Endothelial cell (in vitro differentiated cells): ENCODE data around the gene BACE2. TPM values are rescaled to one million over a fixed set of nuclear protein-coding genes. Genes with fewer than 3 reads are reported as not detected.
A peak's percentile ranks its signal among the peaks of the same experiment; 100 is the strongest.

ENCODE experiments used
- DNase-seq: peaks from one replicate; pipeline ENCODE4 v3.0.0; 2021; ENCODE audit warnings: low spot score
- H3K27ac Mint-ChIP-seq: one replicate; pipeline ENCODE4 v1.8.0; 2021; ENCODE audit warnings: mixed read lengths, inconsistent platforms; ENCODE audit not compliant: unreplicated experiment
- H3K27me3 Mint-ChIP-seq: one replicate; pipeline ENCODE4 v1.8.0; 2021; ENCODE audit warnings: mild to moderate bottlenecking, moderate library complexity, mixed read lengths, inconsistent platforms; ENCODE audit not compliant: unreplicated experiment
- H3K36me3 Mint-ChIP-seq: one replicate; pipeline ENCODE4 v1.8.0; 2021; ENCODE audit warnings: mild to moderate bottlenecking, low read depth, mixed read lengths, inconsistent platforms; ENCODE audit not compliant: unreplicated experiment
- H3K4me1 Mint-ChIP-seq: one replicate; pipeline ENCODE4 v1.8.0; 2021; ENCODE audit warnings: mild to moderate bottlenecking, mixed read lengths, inconsistent platforms; ENCODE audit not compliant: unreplicated experiment
- H3K4me3 Mint-ChIP-seq: one replicate; pipeline ENCODE4 v1.8.0; 2021; ENCODE audit warnings: mild to moderate bottlenecking, mixed read lengths, inconsistent platforms; ENCODE audit not compliant: unreplicated experiment
- H3K9me3 Mint-ChIP-seq: one replicate; pipeline ENCODE4 v1.8.0; 2021; ENCODE audit warnings: mixed read lengths, inconsistent platforms; ENCODE audit not compliant: unreplicated experiment
- microRNA-seq: library from miRNA; unstranded; fragments of <30 nt; microRNA quantifications from one replicate; pipeline ENCODE4, GENCODE V29; 2020; ENCODE audit not compliant: unreplicated experiment
- total RNA-seq: library from RNA; stranded (reverse); fragmentation: NEBNext Ultra II Directional; extraction: Animal tissue kit (Norgen Biotek cat#: 25700); gene quantifications from one replicate; pipeline ENCODE4 v1.2.1, GENCODE V29; 2021; ENCODE audit not compliant: unreplicated experiment
- TF ChIP-seq, protein P1 (sequence below): fragments of 200-600 bp; sonication (generic); IDR thresholded peaks from one replicate; pipeline ENCODE4 v1.5.0; 2021; ENCODE audit warnings: antibody characterized with exemption; ENCODE audit not compliant: unreplicated experiment

Gene BACE2
- total RNA-seq, 1 donor from 2014 or later: 151 TPM

DNA sequence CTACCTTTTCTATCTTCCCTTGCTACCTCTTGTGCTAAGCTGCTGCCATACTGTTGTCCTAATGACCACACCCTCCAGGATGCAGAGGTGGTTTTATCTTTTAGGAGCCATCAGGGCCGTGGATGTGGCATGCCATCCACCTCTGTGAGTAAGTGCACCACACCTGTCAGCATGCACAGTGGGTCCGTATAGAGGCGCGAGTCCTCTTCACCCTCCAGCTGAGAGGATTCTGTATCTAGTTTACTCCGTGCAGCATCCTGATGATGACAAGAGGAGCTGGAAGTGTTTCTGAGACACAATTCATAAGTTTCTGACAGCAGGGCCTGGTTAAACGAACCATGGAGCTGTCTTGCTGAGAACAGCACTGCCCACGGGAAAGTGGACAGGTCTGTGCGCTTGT, 159.8 kb downstream of the BACE2 start:
- Mint-ChIP-seq H3K4me1 (no peaks in the 10 kb centered on the region), H3K4me3 (no peak overlapping the region), H3K27me3 (peaks cover 1% of the 10 kb centered on the region), H3K9me3 (no peaks in the 10 kb centered on the region), H3K27ac (no peak overlapping the region), H3K36me3 (no peaks in the 10 kb centered on the region)
- TF ChIP-seq, protein P1, sequence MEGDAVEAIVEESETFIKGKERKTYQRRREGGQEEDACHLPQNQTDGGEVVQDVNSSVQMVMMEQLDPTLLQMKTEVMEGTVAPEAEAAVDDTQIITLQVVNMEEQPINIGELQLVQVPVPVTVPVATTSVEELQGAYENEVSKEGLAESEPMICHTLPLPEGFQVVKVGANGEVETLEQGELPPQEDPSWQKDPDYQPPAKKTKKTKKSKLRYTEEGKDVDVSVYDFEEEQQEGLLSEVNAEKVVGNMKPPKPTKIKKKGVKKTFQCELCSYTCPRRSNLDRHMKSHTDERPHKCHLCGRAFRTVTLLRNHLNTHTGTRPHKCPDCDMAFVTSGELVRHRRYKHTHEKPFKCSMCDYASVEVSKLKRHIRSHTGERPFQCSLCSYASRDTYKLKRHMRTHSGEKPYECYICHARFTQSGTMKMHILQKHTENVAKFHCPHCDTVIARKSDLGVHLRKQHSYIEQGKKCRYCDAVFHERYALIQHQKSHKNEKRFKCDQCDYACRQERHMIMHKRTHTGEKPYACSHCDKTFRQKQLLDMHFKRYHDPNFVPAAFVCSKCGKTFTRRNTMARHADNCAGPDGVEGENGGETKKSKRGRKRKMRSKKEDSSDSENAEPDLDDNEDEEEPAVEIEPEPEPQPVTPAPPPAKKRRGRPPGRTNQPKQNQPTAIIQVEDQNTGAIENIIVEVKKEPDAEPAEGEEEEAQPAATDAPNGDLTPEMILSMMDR: no peak
- no peak for DNase-seq

DNA sequence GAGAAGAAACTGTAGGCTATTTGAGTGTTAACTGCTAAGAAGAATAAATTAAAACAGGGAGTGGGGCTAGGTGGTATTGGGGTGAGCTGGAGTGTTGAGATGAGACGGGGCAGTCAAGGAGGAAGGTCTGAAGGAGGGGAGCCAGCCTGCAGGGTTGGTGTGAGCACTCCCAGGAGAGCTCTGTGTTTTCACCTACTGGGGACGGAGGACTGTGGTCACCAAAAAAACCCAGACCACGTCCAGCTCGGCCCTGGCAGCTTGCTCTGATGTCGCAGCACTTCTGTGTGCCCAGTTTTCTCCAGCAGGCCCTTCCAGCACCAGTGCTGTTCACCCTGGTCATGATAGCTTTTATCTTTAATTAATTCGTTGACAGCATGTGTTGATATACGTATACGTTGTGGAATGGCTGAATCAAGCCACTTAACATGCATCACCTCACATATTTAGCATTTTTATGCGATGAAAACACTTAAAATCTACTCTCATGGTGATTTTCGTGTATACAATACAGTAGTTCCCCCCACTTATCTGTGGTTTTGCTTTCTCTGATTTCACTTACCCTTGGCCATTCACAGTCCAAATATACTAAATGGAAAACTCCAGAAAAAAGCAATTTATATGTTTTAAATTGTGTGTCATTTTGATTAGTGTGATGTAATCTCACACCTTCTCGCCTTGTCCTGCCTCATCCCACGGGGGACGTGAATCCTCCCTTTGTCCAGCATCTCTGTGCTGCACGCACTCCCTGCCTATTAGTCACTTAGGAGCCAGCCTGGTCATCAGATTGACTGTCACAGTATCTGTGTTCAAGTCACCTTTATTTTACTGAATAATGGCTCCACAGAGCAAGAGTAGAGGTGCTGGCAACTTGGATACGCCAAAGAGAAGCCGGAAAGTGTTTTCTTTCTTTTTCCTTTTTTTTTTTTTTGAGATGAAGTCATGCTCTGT, 161.0 kb downstream of the BACE2 start:
- no peak for DNase-seq
- Mint-ChIP-seq H3K27me3 (peaks cover 1% of the 10 kb centered on the region), H3K9me3 (peaks cover 6% of the 10 kb centered on the region), H3K36me3 (peaks cover 5% of the 10 kb centered on the region), H3K4me3 (no peak overlapping the region), H3K27ac (no peak overlapping the region), H3K4me1 (no peaks in the 10 kb centered on the region)
- TF ChIP-seq, protein P1: no peak

Small RNA genes lying within 50 kb of the gene (microRNA-seq; reads per million reads assigned to microRNA genes)
- 10.8 reads per million, percentile 60 among the genes with 10 or more reads in this experiment for gene MIR3197

Other genes starting within 250 kb of the BACE2 start
- gene FAM3B, start 148.6 kb downstream of the BACE2 start, total RNA-seq: 0.33 TPM
- gene MX2, start 193.9 kb downstream of the BACE2 start, total RNA-seq: 5.4 TPM